NCI-H2196 treated with DMSO at 0.1 percent for 48 hours (cell line): ENCODE measurements around the gene ZNF503.
A peak's percentile ranks its signal among the peaks of the same experiment; 100 is the strongest.
"Not testable (repeated sequence)": the region's sequence is repeated elsewhere in the genome, so short reads cannot be mapped to it uniquely, and the experiment has no call there.

Experiments used
- DNase-seq: peaks from one replicate; lab custom pipeline; 2025; ENCODE audit not compliant: unreplicated experiment; lab: John Stamatoyannopoulos, UW

The ZNF503 gene

GRCh38 chr10:75396631-75397495 is 4.7 kb downstream of the ZNF503 start:
- no peak for DNase-seq

GRCh38 chr10:75395932-75396630 is 5.5 kb downstream of the ZNF503 start:
- DNase-seq: no peak

GRCh38 chr10:75395066-75395931 is 6.3 kb downstream of the ZNF503 start:
- peak; percentile 23 for DNase-seq

DNA sequence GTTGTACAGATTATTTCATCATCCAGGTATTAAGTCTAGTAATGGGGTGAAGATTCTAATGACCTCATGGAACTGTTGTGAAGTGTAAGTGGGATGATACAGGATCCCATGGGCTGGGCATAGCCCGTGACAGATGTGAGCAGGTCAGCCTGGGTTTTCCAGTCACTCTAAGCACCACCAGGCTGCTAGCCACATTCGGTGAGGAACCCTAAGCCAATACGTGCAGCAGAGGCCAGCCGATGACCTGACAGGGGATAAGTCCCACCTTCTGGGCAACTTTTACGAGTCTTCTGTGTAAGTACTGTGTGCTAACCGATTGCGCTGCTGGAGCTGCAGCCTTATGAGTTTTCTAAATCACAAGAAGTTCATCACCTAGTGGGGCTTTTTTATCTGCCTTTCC is 7.3 kb downstream of the ZNF503 start:
- no peak for DNase-seq

- DNase-seq: no peak
Observed at GRCh38 chr10:75392744-75393143, 8.8 kb downstream of the ZNF503 start.

GRCh38 chr10:75392271-75392670 is 9.3 kb downstream of the ZNF503 start:
- DNase-seq: no peak

- DNase-seq: no peak
Observed at GRCh38 chr10:75390178-75390577, 11.4 kb downstream of the ZNF503 start.

GRCh38 chr10:75388082-75388481 is 13.5 kb downstream of the ZNF503 start:
- no peak for DNase-seq

DNA sequence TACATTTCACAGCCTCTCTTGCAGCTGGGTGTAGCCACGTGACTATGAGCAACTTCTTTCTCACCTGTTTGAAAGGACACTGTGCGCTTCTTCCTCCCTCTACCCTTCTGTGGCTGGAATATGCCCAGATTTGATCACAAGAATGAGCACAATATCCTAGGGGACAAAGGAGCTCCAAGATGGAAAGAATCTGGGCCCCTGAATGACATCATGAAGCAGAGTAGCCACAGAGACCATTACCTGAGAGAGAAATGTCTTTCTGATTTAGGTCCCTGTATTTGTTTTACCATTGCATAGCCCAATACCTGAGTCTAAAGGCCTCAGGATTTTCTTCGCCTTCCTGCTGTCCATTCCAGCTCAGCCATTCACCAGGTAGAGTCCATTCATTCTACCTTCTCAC is 15.4 kb downstream of the ZNF503 start:
- DNase-seq: no peak

DNA sequence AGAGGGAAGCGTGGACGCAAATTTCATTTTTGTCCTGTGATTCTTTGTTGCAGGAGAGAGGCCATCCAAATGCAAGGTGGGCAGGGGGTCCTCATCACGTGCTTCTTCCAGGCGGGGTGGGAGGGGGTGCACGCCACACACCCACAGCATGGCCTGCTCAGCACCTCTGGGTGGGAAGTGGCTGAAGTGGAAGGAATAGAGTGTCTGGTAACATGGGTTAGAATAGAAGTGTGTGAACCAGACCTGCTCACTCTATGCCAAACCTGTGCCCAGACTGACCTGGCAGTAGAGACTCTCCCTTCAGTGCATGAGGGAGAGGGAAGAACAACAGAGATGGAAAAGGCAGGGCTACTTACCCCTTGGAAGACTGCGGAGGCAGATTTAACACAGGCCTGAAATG is 21.7 kb downstream of the ZNF503 start:
- no peak for DNase-seq

DNA sequence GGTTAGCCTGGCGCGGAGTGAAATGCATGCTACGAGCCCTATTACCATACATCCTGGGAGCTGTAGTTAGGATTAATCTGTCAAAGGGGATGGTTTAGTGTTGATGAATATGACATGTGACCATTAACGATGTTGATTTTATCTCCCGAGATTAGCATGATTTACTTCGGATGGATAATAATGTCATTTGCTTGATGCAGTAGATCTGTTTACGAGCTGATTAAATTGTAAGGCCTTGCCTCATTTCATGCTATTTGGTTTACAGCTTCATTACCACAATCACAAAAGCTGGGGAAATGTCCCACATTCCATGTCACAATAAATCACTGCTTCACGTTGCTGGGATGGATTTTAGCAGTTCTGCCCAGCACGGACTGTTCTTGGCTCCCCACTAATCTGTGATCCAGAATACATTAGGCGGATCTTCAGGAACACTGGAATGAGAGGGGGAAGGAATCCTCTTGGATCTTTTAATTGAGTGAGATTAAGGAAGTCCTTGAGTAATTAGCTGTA is 22.3 kb downstream of the ZNF503 start:
- no peak for DNase-seq

DNA sequence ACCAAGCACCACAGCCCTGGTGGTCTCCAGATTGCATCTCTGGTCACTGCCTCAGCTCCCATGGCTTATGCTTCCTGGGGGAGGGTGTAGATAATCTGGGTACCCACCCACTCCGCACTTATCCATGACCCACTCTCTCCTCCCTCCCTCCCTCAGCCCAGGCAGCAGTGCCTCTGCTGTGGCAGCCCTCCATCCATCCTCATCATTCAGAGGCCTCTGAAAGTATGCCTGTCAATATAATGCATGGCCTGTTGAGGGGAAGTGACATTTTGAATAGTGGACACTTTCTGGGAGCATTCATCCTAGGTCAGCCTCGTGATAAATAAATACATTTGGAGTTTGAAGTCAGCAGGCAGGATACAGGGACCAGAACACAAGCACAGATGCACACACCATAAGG is 23.2 kb downstream of the ZNF503 start:
- no peak for DNase-seq

DNA sequence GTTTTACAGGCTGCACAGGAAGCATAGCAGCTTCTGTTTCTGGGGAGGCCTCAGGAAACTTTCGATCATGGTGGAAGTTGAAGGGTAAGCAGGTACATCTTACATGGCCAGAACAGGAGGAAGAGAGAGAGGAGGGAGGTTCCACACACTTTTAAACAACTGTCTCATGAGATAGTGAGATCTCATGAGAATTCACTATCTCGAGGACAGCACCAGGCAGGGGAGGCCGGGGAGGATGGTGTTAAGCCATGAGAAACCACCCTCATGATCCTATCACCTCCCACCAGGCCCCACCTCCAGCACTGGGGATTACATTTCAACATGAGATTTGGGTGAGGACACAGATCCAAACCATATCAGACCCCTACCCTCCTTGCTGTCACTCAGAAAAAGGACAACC is 23.7 kb downstream of the ZNF503 start:
- DNase-seq: no peak

- no peak for DNase-seq
Observed at GRCh38 chr10:75375838-75376237, 25.7 kb downstream of the ZNF503 start.

DNA sequence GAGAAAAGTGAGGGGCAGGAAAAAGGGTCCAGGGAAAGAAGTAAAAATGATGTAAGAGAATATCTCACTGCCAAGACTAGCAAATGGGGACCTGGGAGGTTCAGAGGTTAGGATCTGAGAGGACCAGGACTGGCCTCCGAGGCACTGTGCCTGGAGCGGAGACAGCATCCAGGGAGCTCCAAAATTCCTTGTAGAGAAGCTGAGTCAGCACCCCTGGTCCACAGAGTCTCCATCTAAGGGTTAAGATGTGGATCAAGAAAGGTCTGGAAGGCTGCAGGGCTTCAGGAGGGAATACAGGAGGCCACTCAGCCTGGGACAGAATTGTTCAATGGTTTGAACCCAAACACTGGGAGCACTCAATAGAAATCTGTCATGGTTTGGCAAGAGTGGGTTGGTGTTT is 30.6 kb downstream of the ZNF503 start:
- no peak for DNase-seq

GRCh38 chr10:75369838-75370237 is 31.7 kb downstream of the ZNF503 start:
- DNase-seq: not testable (repeated sequence)

DNA sequence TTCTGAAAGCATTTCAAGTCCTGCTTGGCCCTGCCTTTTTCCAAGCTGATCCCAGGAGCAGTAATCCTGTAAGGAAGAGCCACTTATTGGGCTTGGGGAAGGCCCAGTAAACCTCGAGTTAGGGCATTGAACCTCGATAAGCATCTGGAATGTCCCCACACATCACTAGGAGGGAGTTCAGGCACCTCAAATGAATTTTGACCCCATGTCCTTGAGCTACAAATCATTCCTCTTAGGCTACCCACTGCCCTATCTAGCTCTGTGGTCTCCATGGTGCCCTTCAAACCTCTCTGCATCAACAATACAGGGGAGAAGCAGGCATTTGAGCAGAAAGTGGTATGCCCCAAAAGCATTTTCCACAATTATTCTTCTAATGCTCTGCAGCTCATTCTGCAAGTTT is 33.7 kb downstream of the ZNF503 start:
- no peak for DNase-seq

DNA sequence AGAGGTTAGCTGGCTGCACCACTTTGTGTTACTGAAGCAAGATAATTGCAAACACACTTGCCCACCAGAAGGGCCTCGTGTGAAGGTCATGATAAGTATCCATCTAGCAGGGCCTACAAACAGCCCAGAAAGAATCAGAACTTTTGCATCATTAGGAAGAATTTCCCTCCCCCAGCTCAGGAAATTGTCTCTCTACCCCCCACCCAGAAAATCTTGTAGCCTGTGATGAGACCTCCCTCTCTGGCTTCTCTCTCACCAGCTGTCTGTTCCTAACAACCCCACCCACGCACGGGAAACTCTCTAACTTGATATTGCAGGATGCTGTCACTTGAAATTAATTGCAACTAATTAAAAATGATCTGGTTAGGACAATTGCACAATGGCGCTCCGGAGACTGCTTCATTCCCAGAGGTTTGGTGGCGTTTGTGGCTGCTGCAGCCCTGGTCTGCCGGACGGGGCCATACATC is 34.5 kb downstream of the ZNF503 start:
- DNase-seq: no peak

DNA sequence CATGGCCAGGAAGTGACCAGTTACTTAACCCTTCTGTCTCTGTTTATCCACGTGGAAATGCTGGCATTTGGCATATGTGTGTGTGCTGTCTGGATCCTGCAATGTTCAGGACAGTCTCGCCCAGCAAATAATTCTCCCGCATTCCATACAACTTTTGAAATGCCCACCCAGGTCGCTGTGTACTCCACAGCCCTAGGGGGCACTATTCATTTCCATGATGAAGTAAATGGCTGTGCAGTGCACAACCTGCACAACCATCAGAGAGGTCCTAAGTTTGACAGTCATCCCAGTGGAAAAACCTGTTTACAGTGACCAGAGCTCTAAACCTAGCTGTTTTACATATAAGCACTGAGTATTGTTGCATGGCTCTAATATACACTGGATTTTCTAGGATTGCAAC is 38.1 kb downstream of the ZNF503 start:
- DNase-seq: no peak

GRCh38 chr10:75359876-75360275 is 41.7 kb downstream of the ZNF503 start:
- not testable (repeated sequence) for DNase-seq

DNA sequence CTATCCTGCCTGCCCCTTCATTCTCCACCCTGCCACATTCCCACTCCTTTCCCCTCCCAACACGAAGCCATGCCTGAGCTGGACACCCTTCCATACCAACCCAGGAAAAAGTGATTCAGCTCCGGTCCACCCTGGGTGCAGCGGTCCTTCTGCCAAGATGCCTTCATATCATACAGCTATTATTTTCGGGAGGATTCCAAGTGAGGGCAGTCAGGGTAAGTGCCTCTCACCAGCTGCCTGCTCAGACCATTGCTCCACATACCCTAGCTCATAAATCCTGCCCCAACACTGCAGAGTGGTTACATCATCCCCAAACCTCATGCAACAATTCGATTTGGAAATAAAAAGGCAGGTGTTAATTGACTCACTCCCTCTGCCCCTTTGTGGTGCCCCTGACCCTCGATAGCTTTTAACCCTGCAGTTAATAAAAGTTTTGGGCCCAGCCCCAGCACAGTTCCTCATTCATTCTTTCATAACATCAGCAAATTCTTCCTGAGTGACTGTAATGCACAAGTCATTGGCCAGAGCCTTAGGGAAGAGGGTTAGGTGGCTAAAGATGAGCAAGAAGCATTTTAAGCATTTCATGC is 42.6 kb downstream of the ZNF503 start:
- DNase-seq: no peak
